ENCODE results near the gene JCAD. TPM values are rescaled to one million over a fixed set of nuclear protein-coding genes. Genes with fewer than 3 reads are reported as not detected.

JCAD gene
- total and polyA plus RNA-seq, 9 of the 15 experiments (the other 6 are each of a cell fraction or from before 2014, with no cell fraction given), result not detected

GRCh38 chr10:30080161-30080560, 20.8 kb upstream of the JCAD start:
- no peaks in the 10 kb centered on the region for H4K20me1 ChIP-seq (replicated peaks; ENCODE audit: control insufficient read depth, insufficient read depth, low read length)

GRCh38 chr10:30079408-30079807, 20.0 kb upstream of the JCAD start:
- no peaks in the 10 kb centered on the region for H3K9me3 ChIP-seq (replicated peaks; ENCODE audit: control insufficient read depth, insufficient read depth, low read depth, low read length)
- in situ Hi-C loops (cut with MboI), result no loop called here
- no peak overlapping the region for H3K9ac ChIP-seq (ENCODE audit: insufficient read depth in 1 of 2, low read depth in 2 of 2, low read length in 2 of 2)
- H3K4me3 ChIP-seq, result no peak overlapping the region
- FAIRE-seq, result no peak
- H3K36me3 ChIP-seq (ENCODE audit: control insufficient read depth, insufficient read depth, low read length), result no peaks in the 10 kb centered on the region
- ChIA-PET POLR2A (no interaction called here), CTCF (ENCODE audit: low intra/inter-chr PET ratio) (no interaction called here)
- no peak overlapping the region for H2AFZ ChIP-seq (ENCODE audit: low read depth, low read length)
- no TSS peak for BruUV-seq (replicated peaks)
- no peak overlapping the region for H3K27ac ChIP-seq (ENCODE audit: extremely low read depth, low read depth, low read length)
- DNase-seq (ENCODE audit: extremely low read depth in 1 of 4, low spot score in 3 of 4), result peak in 3 of 4 experiments; percentile 31 to 41 (median 39)
- H3K4me1 ChIP-seq (replicated peaks in 1 of 2; ENCODE audit: control insufficient read depth in 2 of 2, insufficient read depth in 2 of 2, low read length in 2 of 2), result no peaks in the 10 kb centered on the region
- H4K20me1 ChIP-seq (replicated peaks; ENCODE audit: control insufficient read depth, insufficient read depth, low read length), result no peaks in the 10 kb centered on the region
- no peaks in the 10 kb centered on the region for H3K9me1 ChIP-seq (ENCODE audit: control insufficient read depth, insufficient read depth, low read length)
- peak; percentile 61; the same call in 2 of the 3 replicates for ATAC-seq
- intact Hi-C loops (cut with micrococcal nuclease), result no loop called here
- H3K4me2 ChIP-seq (ENCODE audit: insufficient read depth, low read length), result no peak overlapping the region
- peaks cover 6% of the 10 kb centered on the region in 2 experiments; a peak in 2 of 5 replicates for H3K27me3 ChIP-seq (ENCODE audit: control insufficient read depth in 2 of 2, insufficient read depth in 2 of 2, low read length in 2 of 2)
- 0% methylated on average over 1 of the region's 1 CpG for WGBS (ENCODE audit: insufficient coverage, low coverage, missing lambda C conversion rate)
- H3K79me2 ChIP-seq (ENCODE audit: control insufficient read depth, insufficient read depth, low read length), result no peaks in the 10 kb centered on the region
- TF ChIP-seq REST (IDR thresholded peaks at IDR 0.05; ENCODE audit: borderline replicate concordance) (0 out of 2 replicates have a peak, but pooled peaks have one; percentile 7), REST (CRISPR knock-in tag; IDR thresholded peaks at IDR 0.05; ENCODE audit: low read depth) (no peak), RAD51 (IDR thresholded peaks at IDR 0.05; ENCODE audit: borderline replicate concordance, low read depth) (peak; percentile 80), NFYB (IDR thresholded peaks at IDR 0.05; ENCODE audit: extremely low read depth, insufficient read length) (peak; percentile 58), USF1 (CRISPR knock-in tag; IDR thresholded peaks at IDR 0.05) (peak; percentile 73)

More at GRCh38 chr10:30080161-30080560, 20.8 kb upstream of the JCAD start:
- ChIA-PET CTCF (ENCODE audit: low intra/inter-chr PET ratio) (no interaction called here), POLR2A (no interaction called here)
- ATAC-seq (no peak), DNase-seq (ENCODE audit: extremely low read depth in 1 of 4, low spot score in 3 of 4) (no peak), FAIRE-seq (no peak)
- Histone ChIP-seq H3K27me3 (ENCODE audit: control insufficient read depth in 2 of 2, insufficient read depth in 2 of 2, low read length in 2 of 2) (peaks cover 6% of the 10 kb centered on the region in 2 experiments; a peak in 2 of 5 replicates), H3K79me2 (ENCODE audit: control insufficient read depth, insufficient read depth, low read length) (no peaks in the 10 kb centered on the region), H3K9me3 (replicated peaks; ENCODE audit: control insufficient read depth, insufficient read depth, low read depth, low read length) (no peaks in the 10 kb centered on the region), H3K9me1 (ENCODE audit: control insufficient read depth, insufficient read depth, low read length) (no peaks in the 10 kb centered on the region), H3K4me2 (ENCODE audit: insufficient read depth, low read length) (no peak overlapping the region), H3K4me1 (replicated peaks in 1 of 2; ENCODE audit: control insufficient read depth in 2 of 2, insufficient read depth in 2 of 2, low read length in 2 of 2) (no peaks in the 10 kb centered on the region), H2AFZ (ENCODE audit: low read depth, low read length) (no peak overlapping the region), H3K9ac (ENCODE audit: insufficient read depth in 1 of 2, low read depth in 2 of 2, low read length in 2 of 2) (no peak overlapping the region), H3K27ac (ENCODE audit: extremely low read depth, low read depth, low read length) (no peak overlapping the region), H3K4me3 (no peak overlapping the region), H3K36me3 (ENCODE audit: control insufficient read depth, insufficient read depth, low read length) (no peaks in the 10 kb centered on the region)
- BruUV-seq (replicated peaks), result no TSS peak
- 0% methylated on average over 1 of the region's 1 CpG for WGBS (ENCODE audit: insufficient coverage, low coverage, missing lambda C conversion rate)
- TF ChIP-seq TEAD4 (IDR thresholded peaks at IDR 0.05; ENCODE audit: low read length) (no peak), TEAD4 (CRISPR knock-in tag; IDR thresholded peaks at IDR 0.05; ENCODE audit: borderline replicate concordance) (no peak), NFIC (IDR thresholded peaks at IDR 0.05) (no peak), RBM34 (IDR thresholded peaks at IDR 0.05; ENCODE audit: borderline replicate concordance, insufficient read depth, low read length) (no peak), ZNF239 (CRISPR knock-in tag; IDR thresholded peaks at IDR 0.05) (no peak), ZNF766 (CRISPR knock-in tag; conservative IDR thresholded peaks at IDR 0.05) (no peak), XRCC3 (IDR thresholded peaks at IDR 0.05) (no peak)
- in situ Hi-C loops (cut with MboI), result no loop called here
- intact Hi-C loops (cut with micrococcal nuclease), result no loop called here

All from K562 (cell line).